AG04449 (cell line): ENCODE data around the gene WDR87.
A peak's percentile ranks its signal among the peaks of the same experiment; 100 is the strongest.

Source experiments
- CTCF ChIA-PET: fragments of 350-600 bp; formaldehyde crosslinking; extraction: SDS; loops from one replicate; lab custom pipeline; 2021; ENCODE audit warnings: antibody characterized with exemption; lab: Yijun Ruan, JAX
- POLR2A ChIA-PET: fragments of 400-600, 350-600 bp; formaldehyde crosslinking; extraction: SDS; loops from one replicate; lab custom pipeline; 2020; ENCODE audit warnings: antibody characterized with exemption, inconsistent platforms; lab: Yijun Ruan, JAX
- DNase-seq: peaks from one replicate; pipeline ENCODE4 v3.0.0-alpha.2; 2010; ENCODE audit warnings: low read depth, low spot score
- H3K4me3 ChIP-seq: 2 replicates; pipeline ENCODE4 v1.5.1; 2011; ENCODE audit warnings: low read depth, mild to moderate bottlenecking, control low read depth, low read length
- TF ChIP-seq, protein P1 (sequence below): IDR thresholded peaks from one replicate; pipeline ENCODE4 v1.5.1; 2011; ENCODE audit warnings: mild to moderate bottlenecking, moderate library complexity, low read length, control low read depth, inconsistent platforms; ENCODE audit not compliant: insufficient read depth; ENCODE audit errors: missing control alignments

Gene WDR87

DNA sequence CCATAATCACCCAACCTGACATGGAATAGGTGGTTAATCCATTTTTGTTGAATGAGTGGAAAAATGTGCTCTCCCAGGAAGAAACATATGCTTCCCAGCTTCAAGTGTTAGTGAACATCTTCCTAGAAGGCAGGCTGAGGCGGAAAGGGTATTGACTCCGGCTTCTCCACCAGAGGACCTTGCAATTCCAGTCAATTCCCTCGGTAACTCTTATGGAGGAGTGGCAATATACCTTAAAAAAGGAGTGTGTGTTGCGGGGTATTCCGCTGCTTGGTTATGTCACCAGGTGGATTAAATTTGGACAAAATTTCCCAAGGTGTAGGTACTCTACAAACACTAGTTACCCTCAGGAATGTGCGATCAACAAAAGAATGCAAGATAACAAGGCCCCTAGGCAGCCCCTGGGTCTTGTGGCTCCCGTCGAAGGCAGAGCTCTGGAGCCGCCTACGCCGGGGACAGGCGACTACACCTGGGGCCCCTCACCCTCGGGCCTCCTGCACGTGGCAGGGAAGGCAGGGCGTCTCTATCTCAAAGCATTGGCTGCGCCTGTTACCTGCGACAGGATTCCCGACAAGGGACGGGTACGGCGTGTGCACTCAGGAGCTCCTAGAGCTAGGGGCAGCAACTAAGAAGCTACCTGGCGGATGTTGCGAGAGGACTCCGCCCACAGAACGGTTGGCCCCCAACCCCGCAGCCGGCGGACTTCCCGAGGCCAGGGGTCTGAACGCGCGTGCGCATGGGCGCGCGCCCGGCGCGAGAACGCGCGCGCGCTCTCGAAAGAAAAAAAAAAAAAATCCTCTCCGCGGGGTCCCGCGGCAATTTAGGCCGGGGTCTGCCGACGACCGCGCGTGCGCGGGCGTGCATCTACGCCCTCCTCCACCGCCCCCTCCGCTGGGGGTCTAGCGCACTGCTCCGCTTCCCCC is at the start of gene WDR87:
TSS of gene WDR87 (minus strand) at position 649 of the 923 bp plus-strand sequence. CDS start 8,355 bp downstream, outside the sequence.
- CTCF ChIA-PET: interaction anchor here (1.1 to 12.1 kb wide), 20 partner anchors 9 to 338 kb away, joined by 3 to 213 read pairs (median 5); no protein-coding TSS in a partner anchor
- TF ChIP-seq, protein P1, sequence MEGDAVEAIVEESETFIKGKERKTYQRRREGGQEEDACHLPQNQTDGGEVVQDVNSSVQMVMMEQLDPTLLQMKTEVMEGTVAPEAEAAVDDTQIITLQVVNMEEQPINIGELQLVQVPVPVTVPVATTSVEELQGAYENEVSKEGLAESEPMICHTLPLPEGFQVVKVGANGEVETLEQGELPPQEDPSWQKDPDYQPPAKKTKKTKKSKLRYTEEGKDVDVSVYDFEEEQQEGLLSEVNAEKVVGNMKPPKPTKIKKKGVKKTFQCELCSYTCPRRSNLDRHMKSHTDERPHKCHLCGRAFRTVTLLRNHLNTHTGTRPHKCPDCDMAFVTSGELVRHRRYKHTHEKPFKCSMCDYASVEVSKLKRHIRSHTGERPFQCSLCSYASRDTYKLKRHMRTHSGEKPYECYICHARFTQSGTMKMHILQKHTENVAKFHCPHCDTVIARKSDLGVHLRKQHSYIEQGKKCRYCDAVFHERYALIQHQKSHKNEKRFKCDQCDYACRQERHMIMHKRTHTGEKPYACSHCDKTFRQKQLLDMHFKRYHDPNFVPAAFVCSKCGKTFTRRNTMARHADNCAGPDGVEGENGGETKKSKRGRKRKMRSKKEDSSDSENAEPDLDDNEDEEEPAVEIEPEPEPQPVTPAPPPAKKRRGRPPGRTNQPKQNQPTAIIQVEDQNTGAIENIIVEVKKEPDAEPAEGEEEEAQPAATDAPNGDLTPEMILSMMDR: no peak
- no peak for DNase-seq

DNA sequence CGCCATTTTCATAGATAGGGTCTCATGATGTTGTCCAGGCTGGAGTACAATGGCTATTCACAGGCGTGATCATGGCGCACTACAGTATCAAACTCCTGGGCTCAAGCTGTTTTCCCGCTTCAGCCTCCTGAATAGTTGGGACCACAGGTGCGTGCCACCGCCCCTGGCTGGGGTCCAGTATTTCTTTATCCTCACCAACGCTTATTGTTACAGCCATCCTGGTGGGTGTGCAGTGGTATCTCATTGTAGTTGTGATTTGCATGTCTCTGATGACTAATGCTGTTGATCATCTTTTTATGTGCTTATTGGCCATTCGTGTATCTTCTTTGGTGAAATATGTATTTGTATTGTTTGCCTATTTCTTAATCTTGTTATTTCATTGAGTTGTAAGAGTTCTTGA is 49.6 kb upstream of the WDR87 start:
- TF ChIP-seq, protein P1: no peak
- DNase-seq: no peak
- no peak overlapping the region for H3K4me3 ChIP-seq
- ChIA-PET CTCF (no interaction called here), POLR2A (no interaction called here)

More for the DNA sequence above, at the start of gene WDR87:
- POLR2A ChIA-PET: interaction anchor here (0.7 to 3.1 kb wide), 7 partner anchors 92 to 468 kb away, joined by 3 to 21 read pairs (median 4); partner anchors contain the start of gene PSMD8
- H3K4me3 ChIP-seq: peak within 1 kb of the TSS; percentile 95

DNA sequence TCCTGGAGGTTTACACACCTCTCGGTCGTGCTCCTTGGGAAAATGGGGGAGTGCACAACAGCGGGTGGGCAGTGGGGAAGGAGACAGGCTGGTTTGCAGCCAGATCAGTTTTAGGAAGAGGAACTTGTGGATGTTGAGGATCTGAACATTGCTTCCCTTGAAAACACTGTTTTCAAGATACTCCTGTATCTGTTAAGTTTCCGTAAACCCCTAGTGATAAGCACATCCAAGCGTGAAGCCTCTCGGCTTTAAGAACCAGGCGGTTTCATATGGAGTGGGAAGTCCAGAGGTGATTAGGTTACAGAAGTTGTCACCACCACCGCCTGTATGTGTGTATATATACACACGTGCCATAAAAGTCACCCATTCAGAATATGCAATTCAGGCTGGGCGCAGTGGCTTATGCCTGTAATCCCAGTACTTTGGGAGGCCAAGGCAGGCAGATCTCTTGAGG is 48.1 kb upstream of the WDR87 start:
- CTCF ChIA-PET: interaction anchor here (1.7 to 2.3 kb wide), 2 partner anchors 9 to 52 kb away, joined by 7 read pairs; no protein-coding TSS in a partner anchor
- DNase-seq: no peak
- TF ChIP-seq, protein P1: no peak
- POLR2A ChIA-PET: interaction anchor here (0.5 kb wide), 1 partner anchor 7 kb away, joined by 4 read pairs; no protein-coding TSS in a partner anchor
- H3K4me3 ChIP-seq: no peak overlapping the region

DNA sequence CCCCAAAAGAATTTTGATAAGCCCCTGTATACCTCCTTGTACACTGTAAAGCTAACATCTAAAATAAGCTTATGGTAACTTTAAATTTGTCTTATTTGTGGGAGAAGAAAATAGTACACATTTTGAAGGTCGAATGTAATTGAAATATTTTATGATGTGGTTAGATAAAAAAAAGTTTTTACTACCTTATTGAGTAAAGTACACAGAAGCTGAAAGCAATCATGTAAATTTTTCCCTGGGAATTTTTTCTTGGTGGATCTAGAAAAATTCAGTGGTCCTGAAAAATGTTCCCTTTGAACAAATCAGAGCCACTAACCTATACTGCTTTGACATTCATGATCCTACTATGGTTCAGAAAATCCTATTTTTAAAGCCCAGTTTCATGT is 47.5 kb upstream of the WDR87 start:
- TF ChIP-seq, protein P1: no peak
- no peak overlapping the region for H3K4me3 ChIP-seq
- POLR2A ChIA-PET: interaction anchor here (0.5 kb wide), 1 partner anchor 8 kb away, joined by 4 read pairs; no protein-coding TSS in a partner anchor
- no peak for DNase-seq
- CTCF ChIA-PET: interaction anchor here (1.2 to 2.3 kb wide), 3 partner anchors 9 to 51 kb away, joined by 3 to 7 read pairs (median 7); no protein-coding TSS in a partner anchor

DNA sequence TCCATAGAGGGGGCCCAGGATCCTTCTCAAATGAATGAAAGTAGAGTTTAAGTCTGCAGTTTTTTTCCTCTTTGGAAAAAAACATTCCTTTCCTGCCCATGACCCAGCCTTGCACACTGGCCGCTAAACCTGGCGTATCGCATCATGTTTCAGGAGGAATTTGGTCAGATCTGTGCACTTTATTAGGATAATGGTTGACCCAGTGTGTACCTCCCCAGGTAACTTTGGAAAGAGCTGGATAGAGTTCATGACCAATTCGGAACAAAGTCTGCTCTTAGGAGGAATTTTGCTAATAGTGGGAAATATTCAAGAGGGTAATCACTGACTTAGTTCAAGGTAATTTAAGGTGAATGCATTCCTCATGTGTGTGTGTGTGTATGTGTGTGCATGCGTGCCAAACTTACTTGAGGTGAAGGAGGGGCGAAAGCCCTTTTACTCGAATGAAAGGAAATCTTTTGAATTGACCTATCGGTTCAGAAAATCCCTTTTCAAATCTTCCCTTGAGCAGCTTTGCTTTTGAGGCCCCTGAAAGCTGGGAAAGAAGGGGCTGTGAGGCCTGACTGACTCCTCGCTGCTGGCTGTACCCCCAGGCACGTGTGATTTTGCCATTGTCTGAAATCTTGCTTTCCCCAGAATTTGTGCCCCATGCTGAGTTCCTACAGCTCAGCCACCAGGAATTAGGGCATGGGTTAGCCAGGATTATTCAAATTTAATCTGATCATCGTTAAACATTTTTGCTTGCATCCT is 47.0 kb upstream of the WDR87 start:
- no peak overlapping the region for H3K4me3 ChIP-seq
- ChIA-PET POLR2A (no interaction called here), CTCF (interaction anchor here (0.9 to 2.3 kb wide), 5 partner anchors 10 to 51 kb away, joined by 3 to 7 read pairs (median 3); no protein-coding TSS in a partner anchor)
- TF ChIP-seq, protein P1: no peak
- no peak for DNase-seq
